ENCODE results near the gene PRDX2. TPM values are rescaled to one million over a fixed set of nuclear protein-coding genes. Genes with fewer than 3 reads are reported as not detected.

The PRDX2 gene
- polyA plus RNA-seq, 1 donor from 2014 or later = 882 TPM

DNA sequence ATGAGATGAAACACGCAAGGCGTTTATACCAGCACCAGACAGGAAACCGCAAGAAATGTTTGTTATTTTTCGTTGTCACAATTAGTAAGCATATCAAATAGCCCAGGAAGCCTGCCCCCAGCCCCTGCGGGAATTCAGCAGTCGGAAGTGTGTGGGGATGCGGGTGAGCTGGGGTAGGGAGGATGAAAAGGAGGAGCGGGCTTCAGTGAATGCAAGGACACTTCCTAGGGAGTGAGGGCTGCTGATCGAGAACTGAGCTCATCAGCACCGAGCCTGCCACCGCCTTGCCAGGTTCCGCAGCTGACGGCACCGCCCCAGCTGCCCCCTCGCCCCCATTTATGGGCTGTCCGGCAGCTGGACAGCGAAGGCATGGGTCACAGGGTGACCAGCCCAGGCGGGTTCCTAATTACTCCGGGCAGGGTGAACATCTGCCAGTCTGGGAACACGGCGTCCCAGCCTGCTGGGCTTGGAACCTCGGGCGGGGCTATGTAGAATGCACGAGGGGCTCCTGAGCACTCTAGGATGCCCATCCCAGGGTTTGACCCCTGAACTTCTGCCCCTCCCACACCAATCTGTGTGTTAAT, 51.6 kb downstream of the PRDX2 start:
- no peaks in the 10 kb centered on the region for H3K79me2 ChIP-seq (replicated peaks; ENCODE audit: insufficient read depth, low read length)
- no peak overlapping the region for H3K9ac ChIP-seq (ENCODE audit: low read length)
- H3K27me3 ChIP-seq (ENCODE audit: insufficient read depth, low read depth, low read length) = peaks cover 20% of the 10 kb centered on the region
- H2AFZ ChIP-seq (ENCODE audit: low read depth, low read length) = no peak overlapping the region
- H3K9me3 ChIP-seq (ENCODE audit: low read length) = no peaks in the 10 kb centered on the region
- H3K36me3 ChIP-seq (ENCODE audit: insufficient read depth, low read length) = no peaks in the 10 kb centered on the region
- H3F3A ChIP-seq (ENCODE audit: insufficient read depth, low read length, poor library complexity, severe bottlenecking) = no peaks in the 10 kb centered on the region
- H3K4me2 ChIP-seq (ENCODE audit: low read length) = no peak overlapping the region
- no peak overlapping the region for H3K4me3 ChIP-seq (ENCODE audit: low read length)
- H4K20me1 ChIP-seq (ENCODE audit: insufficient read depth) = no peaks in the 10 kb centered on the region
- H3K27ac ChIP-seq (ENCODE audit: low read length) = no peak overlapping the region
- no peak for TF ChIP-seq TAF1 (IDR thresholded peaks at IDR 0.05; ENCODE audit: low read depth)
- TF ChIP-seq POLR2AphosphoS5 (IDR thresholded peaks at IDR 0.05) = no peak
- no peak for TF ChIP-seq EZH2 (IDR thresholded peaks at IDR 0.05; ENCODE audit: borderline replicate concordance, insufficient read depth, low read length, poor library complexity, severe bottlenecking)
- TF ChIP-seq RAD21 (conservative IDR thresholded peaks at IDR 0.05) = no peak
- no peak for TF ChIP-seq MXI1 (conservative IDR thresholded peaks at IDR 0.05; ENCODE audit: poor library complexity, severe bottlenecking)
- TF ChIP-seq EP300 (conservative IDR thresholded peaks at IDR 0.05; ENCODE audit: poor library complexity, severe bottlenecking) = no peak
- no peak for TF ChIP-seq SMC3 (conservative IDR thresholded peaks at IDR 0.05; ENCODE audit: poor library complexity)
- no peak for TF ChIP-seq CTCF (IDR thresholded peaks at IDR 0.05; ENCODE audit: poor library complexity, severe bottlenecking)
- no peak for TF ChIP-seq REST (IDR thresholded peaks at IDR 0.05; ENCODE audit: borderline replicate concordance)
- no peaks in the 10 kb centered on the region for H3K9me2 ChIP-seq (ENCODE audit: insufficient read depth, low read length)

- no peak overlapping the region for H3K4me2 ChIP-seq (ENCODE audit: low read length)
- no peak overlapping the region for H3K4me3 ChIP-seq (ENCODE audit: low read length)
- H3K9me3 ChIP-seq (ENCODE audit: low read length) = no peaks in the 10 kb centered on the region
- no peak overlapping the region for H3K27ac ChIP-seq (ENCODE audit: low read length)
- H3K36me3 ChIP-seq (ENCODE audit: insufficient read depth, low read length) = no peaks in the 10 kb centered on the region
- TF ChIP-seq TAF1 (IDR thresholded peaks at IDR 0.05; ENCODE audit: low read depth) (no peak), MXI1 (conservative IDR thresholded peaks at IDR 0.05; ENCODE audit: poor library complexity, severe bottlenecking) (no peak), CTCF (IDR thresholded peaks at IDR 0.05; ENCODE audit: poor library complexity, severe bottlenecking) (no peak), REST (IDR thresholded peaks at IDR 0.05; ENCODE audit: borderline replicate concordance) (no peak), SMC3 (conservative IDR thresholded peaks at IDR 0.05; ENCODE audit: poor library complexity) (no peak), RAD21 (conservative IDR thresholded peaks at IDR 0.05) (no peak), EZH2 (IDR thresholded peaks at IDR 0.05; ENCODE audit: borderline replicate concordance, insufficient read depth, low read length, poor library complexity, severe bottlenecking) (no peak), POLR2AphosphoS5 (IDR thresholded peaks at IDR 0.05) (no peak), EP300 (conservative IDR thresholded peaks at IDR 0.05; ENCODE audit: poor library complexity, severe bottlenecking) (no peak)
- no peaks in the 10 kb centered on the region for H3K79me2 ChIP-seq (replicated peaks; ENCODE audit: insufficient read depth, low read length)
- peaks cover 20% of the 10 kb centered on the region for H3K27me3 ChIP-seq (ENCODE audit: insufficient read depth, low read depth, low read length)
- no peaks in the 10 kb centered on the region for H3F3A ChIP-seq (ENCODE audit: insufficient read depth, low read length, poor library complexity, severe bottlenecking)
- no peaks in the 10 kb centered on the region for H4K20me1 ChIP-seq (ENCODE audit: insufficient read depth)
- H2AFZ ChIP-seq (ENCODE audit: low read depth, low read length) = no peak overlapping the region
- no peaks in the 10 kb centered on the region for H3K9me2 ChIP-seq (ENCODE audit: insufficient read depth, low read length)
- no peak overlapping the region for H3K9ac ChIP-seq (ENCODE audit: low read length)
These were observed 53.1 kb downstream of the PRDX2 start for GRCh38 chr19:12748489-12748888.
